ENCODE data around the gene TSHZ2.

GRCh38 chr20:53489528-53489927, 517.4 kb downstream of the TSHZ2 start:
- TF ChIP-seq CTCF (IDR thresholded peaks at IDR 0.05) (no peak), POLR2A (IDR thresholded peaks at IDR 0.05) (no peak)
